SIG-M5 (cell line): ENCODE results near the gene ZNF836.

Source experiments
- DNase-seq: peaks from one replicate; lab custom pipeline; 2025; lab: John Stamatoyannopoulos, UW

Gene ZNF836

GRCh38 chr19:52188822-52189734 is 17.7 kb upstream of the ZNF836 start:
- no peak for DNase-seq

GRCh38 chr19:52187407-52187806 is 16.0 kb upstream of the ZNF836 start:
- DNase-seq: no peak

- no peak for DNase-seq
Observed at GRCh38 chr19:52176574-52176973, 5.2 kb upstream of the ZNF836 start.

- no peak for DNase-seq
Observed at GRCh38 chr19:52172347-52172746, 926 bp upstream of the ZNF836 start.

GRCh38 chr19:52170863-52171320 is 529 bp downstream of the ZNF836 start:
- DNase-seq: no peak

- no peak for DNase-seq
Observed at GRCh38 chr19:52170304-52170703, 1.1 kb downstream of the ZNF836 start.

GRCh38 chr19:52155596-52156359 is 15.6 kb downstream of the ZNF836 start:
- DNase-seq: no peak

GRCh38 chr19:52148256-52148655 is 23.2 kb downstream of the ZNF836 start:
- no peak for DNase-seq

GRCh38 chr19:52142001-52142595 is 29.3 kb downstream of the ZNF836 start:
- DNase-seq: no peak

GRCh38 chr19:52141203-52141602 is 30.2 kb downstream of the ZNF836 start:
- DNase-seq: no peak

- no peak for DNase-seq
Observed at GRCh38 chr19:52140032-52140710, 31.2 kb downstream of the ZNF836 start.

- DNase-seq: peak; percentile 21
Observed at GRCh38 chr19:52139252-52140031, 32.0 kb downstream of the ZNF836 start, which contains the start of gene ZNF616. Gene ZNF616, minus strand, starts transcription at chr19:52139938. Its CDS starts 9,426 bp downstream, at chr19:52130512.

GRCh38 chr19:52138983-52139251 is 32.5 kb downstream of the ZNF836 start:
- DNase-seq: no peak

GRCh38 chr19:52138278-52138982 is 33.0 kb downstream of the ZNF836 start:
- DNase-seq: no peak

- no peak for DNase-seq
Observed at GRCh38 chr19:52120286-52120685, 51.1 kb downstream of the ZNF836 start.

GRCh38 chr19:52115526-52116053 is 55.8 kb downstream of the ZNF836 start:
- DNase-seq: no peak

GRCh38 chr19:52114691-52115090 is 56.7 kb downstream of the ZNF836 start:
- DNase-seq: no peak

GRCh38 chr19:52112624-52113023 is 58.8 kb downstream of the ZNF836 start:
- DNase-seq: no peak

GRCh38 chr19:52110780-52111179 is 60.6 kb downstream of the ZNF836 start:
- DNase-seq: no peak
